CD8-positive, alpha-beta memory T cell (primary cell): ENCODE results near the gene MB. TPM values are rescaled to one million over a fixed set of nuclear protein-coding genes. Genes with fewer than 3 reads are reported as not detected.

Experiments used
- CTCF ChIA-PET: fragments of 350-600 bp; sonication (Branson Sonifier 250); formaldehyde crosslinking; loops from one replicate; lab custom pipeline; 2021; ENCODE audit warnings: antibody characterized with exemption; lab: Charles Lee
- POLR2A ChIA-PET: fragments of 350-600 bp; sonication (Branson Sonifier 250); formaldehyde crosslinking; loops from one replicate; lab custom pipeline; 2021; ENCODE audit warnings: antibody characterized with exemption; lab: Charles Lee
- DNase-seq, 5 donors: peaks; one replicate each; pipeline versions ENCODE4 v3.0.0 to v3.0.0-alpha.2; 2020 to 2022; ENCODE audit warnings: mixed read lengths in 1 of 5
- H3K27ac ChIP-seq: one replicate; pipeline ENCODE4 v1.7.0; 2013; ENCODE audit warnings: low read depth, mild to moderate bottlenecking, low read length, moderate library complexity
- H3K27me3 ChIP-seq: 2 replicates; pipeline ENCODE4 v1.7.0; 2013; ENCODE audit warnings: low read length, mild to moderate bottlenecking; ENCODE audit not compliant: insufficient read depth, poor library complexity, severe bottlenecking
- H3K36me3 ChIP-seq: 2 replicates; pipeline ENCODE4 v1.7.0; 2013; ENCODE audit warnings: mild to moderate bottlenecking, low read length, moderate library complexity; ENCODE audit not compliant: insufficient read depth
- H3K4me1 ChIP-seq: 2 replicates; pipeline ENCODE4 v1.7.0; 2013; ENCODE audit warnings: mild to moderate bottlenecking, low read length, moderate library complexity; ENCODE audit not compliant: insufficient read depth
- H3K4me3 ChIP-seq: 2 replicates; pipeline ENCODE4 v1.7.0; 2013; ENCODE audit warnings: mild to moderate bottlenecking, low read length
- H3K9me3 ChIP-seq: 2 replicates; pipeline ENCODE4 v1.7.0; 2013; ENCODE audit warnings: mild to moderate bottlenecking, low read length
- H3K27ac Mint-ChIP-seq, 8 donors: one replicate each; pipeline ENCODE4 v1.8.0; 2020 to 2021; ENCODE audit warnings: mixed read lengths in 8 of 8, mild to moderate bottlenecking in 6 of 8, inconsistent platforms in 3 of 8, moderate library complexity in 3 of 8
- H3K27me3 Mint-ChIP-seq, 2 donors: one replicate each; pipeline ENCODE4 v1.8.0; 2020 to 2021; ENCODE audit warnings: mixed read lengths in 2 of 2, mild to moderate bottlenecking in 1 of 2, moderate library complexity in 1 of 2
- H3K36me3 Mint-ChIP-seq, 3 donors: one replicate each; pipeline ENCODE4 v1.8.0; 2020 to 2021; ENCODE audit warnings: mixed read lengths in 3 of 3, inconsistent platforms in 1 of 3, mild to moderate bottlenecking in 1 of 3
- H3K4me1 Mint-ChIP-seq, 3 donors: one replicate each; pipeline ENCODE4 v1.8.0; 2020 to 2021; ENCODE audit warnings: mixed read lengths in 3 of 3, inconsistent platforms in 1 of 3, mild to moderate bottlenecking in 1 of 3
- H3K4me3 Mint-ChIP-seq, 7 donors: one replicate each; pipeline ENCODE4 v1.8.0; 2020 to 2021; ENCODE audit warnings: mixed read lengths in 7 of 7, mild to moderate bottlenecking in 6 of 7, moderate library complexity in 4 of 7, inconsistent platforms in 2 of 7
- H3K9me3 Mint-ChIP-seq, 5 donors: one replicate each; pipeline ENCODE4 v1.8.0; 2020 to 2022; ENCODE audit warnings: mixed read lengths in 5 of 5, mild to moderate bottlenecking in 3 of 5, moderate library complexity in 2 of 5, inconsistent platforms in 1 of 5
- polyA plus RNA-seq: library from polyadenylated mRNA; unstranded; fragments of 300-500 nt; fragmentation: Illumina TruSeq; gene quantifications from one replicate; pipeline ENCODE4 v1.2.3, GENCODE V29; 2021
- total RNA-seq, 2 experiments: library from RNA; stranded (reverse); gene quantifications; one replicate each; pipeline ENCODE4 v1.2.3, GENCODE V29; 2021

The MB gene
- total and polyA plus RNA-seq, 3 experiments from 2014 or later: 2.5 to 2.7 TPM; not detected in 1

DNA sequence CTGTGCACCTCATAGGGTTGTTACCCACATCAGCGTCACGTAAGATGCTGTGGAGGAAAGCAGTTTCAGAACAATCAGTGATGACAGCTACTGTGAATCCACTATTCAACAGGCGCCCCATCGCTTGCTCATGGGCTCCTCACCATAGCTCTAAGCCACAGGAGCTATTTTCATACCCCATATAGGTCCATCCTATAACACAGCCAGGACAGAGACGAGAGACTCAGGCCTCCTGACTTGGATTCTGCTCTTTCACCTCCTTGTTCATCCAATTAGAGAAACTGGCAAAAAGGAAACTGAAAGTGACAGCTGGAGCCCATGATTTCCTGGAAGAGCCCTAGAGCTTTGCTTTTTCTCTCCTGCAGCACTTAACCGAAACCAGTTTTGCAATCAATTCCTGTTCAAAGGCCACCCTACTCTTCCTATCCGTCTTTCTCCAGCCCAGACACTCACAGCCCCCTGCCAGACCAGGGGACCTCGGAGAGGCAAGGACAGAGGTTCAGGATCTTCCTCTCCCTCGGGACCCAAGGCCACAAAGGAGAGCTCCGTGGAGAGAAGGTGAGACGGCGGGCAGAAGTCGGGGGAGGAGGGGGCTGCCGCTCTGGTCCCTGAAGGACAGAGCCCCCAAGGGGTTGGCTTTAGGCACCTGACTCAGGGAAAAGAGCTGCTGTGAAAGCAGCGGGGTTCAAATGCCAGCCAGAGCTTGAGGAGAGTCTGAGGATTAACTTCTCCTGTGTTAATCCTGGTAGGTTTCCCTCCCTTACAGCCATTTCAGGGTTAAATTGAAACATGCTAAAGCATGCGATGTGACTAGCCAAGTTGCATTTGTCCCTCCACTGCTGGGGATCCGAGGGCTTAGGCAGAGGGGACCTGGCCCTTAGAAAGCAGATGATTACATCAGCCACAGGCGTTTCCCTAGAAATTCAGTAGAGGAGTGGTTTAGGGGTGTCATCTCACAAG is 31.2 kb upstream of the MB start, which contains the start of gene APOL6:
Gene APOL6, plus strand, starts transcription at position 381 of the 960 bp plus-strand sequence. CDS start 7,980 bp downstream, outside the sequence.
- H3K4me3 ChIP-seq: peak within 1 kb of the TSS; percentile 98
- Mint-ChIP-seq H3K27me3 (no peaks in the 10 kb centered on the region), H3K27ac (peak within 1 kb of the TSS; percentile 93 to 100 (median 100)), H3K36me3 (peaks cover 9 to 33% (median 9%) of the 10 kb centered on the region in 3 donors), H3K4me3 (peak within 1 kb of the TSS; percentile 99 to 100 (median 100)), H3K4me1 (peaks cover 34 to 59% (median 50%) of the 10 kb centered on the region in 3 donors), H3K9me3 (peaks cover 0 to 3% (median 0%) of the 10 kb centered on the region in 5 donors)
- peaks cover 33% of the 10 kb centered on the region for H3K4me1 ChIP-seq
- ChIA-PET CTCF (interaction anchor here (0.9 to 2.1 kb wide), 6 partner anchors 8 to 18 kb away, joined by 3 to 8 read pairs (median 4); no protein-coding TSS in a partner anchor), POLR2A (interaction anchor here (0.6 to 2.6 kb wide), 6 partner anchors 8 to 881 kb away, joined by 3 to 26 read pairs (median 4); partner anchors contain the start of gene EIF3D)
- peak within 1 kb of the TSS; percentile 97 for H3K27ac ChIP-seq
- no peaks in the 10 kb centered on the region for H3K36me3 ChIP-seq
- DNase-seq: peak; percentile 31 to 78 (median 67)
- no peaks in the 10 kb centered on the region for H3K27me3 ChIP-seq
- H3K9me3 ChIP-seq: no peaks in the 10 kb centered on the region

DNA sequence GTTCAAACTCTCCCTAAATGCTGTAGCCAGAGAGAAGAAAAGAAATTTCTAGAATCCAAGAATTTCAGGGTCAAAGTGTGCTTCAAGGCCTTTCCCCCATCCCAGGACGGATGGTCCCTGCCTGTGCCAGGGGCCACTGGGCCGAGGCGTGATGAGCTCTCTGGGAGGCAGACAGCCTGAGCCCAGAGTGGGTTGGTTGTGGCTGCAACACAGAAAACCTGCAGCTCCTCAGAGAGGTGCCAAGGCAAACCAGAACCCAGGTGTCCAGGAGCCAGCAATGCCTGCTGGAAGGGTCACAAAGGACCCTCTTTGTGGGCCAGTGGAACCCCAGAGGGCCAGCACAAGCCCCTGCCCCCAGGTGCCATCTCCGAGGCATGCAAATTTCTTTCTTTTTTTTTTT is 28.5 kb upstream of the MB start:
- CTCF ChIA-PET: no interaction called here
- no peaks in the 10 kb centered on the region for H3K9me3 Mint-ChIP-seq
- H3K4me1 Mint-ChIP-seq: peaks cover 23 to 38% (median 30%) of the 10 kb centered on the region in 3 donors
- Histone ChIP-seq H3K27ac (no peak overlapping the region), H3K9me3 (no peaks in the 10 kb centered on the region), H3K4me3 (no peak overlapping the region), H3K4me1 (peaks cover 26% of the 10 kb centered on the region), H3K27me3 (no peaks in the 10 kb centered on the region), H3K36me3 (no peaks in the 10 kb centered on the region)
- H3K4me3 Mint-ChIP-seq: no peak overlapping the region
- POLR2A ChIA-PET: interaction anchor here (0.7 kb wide), 1 partner anchor 11 kb away, joined by 6 read pairs; no protein-coding TSS in a partner anchor
- H3K27ac Mint-ChIP-seq: peak overlapping the region in 2 of 8 donors; percentile 10 to 100
- DNase-seq: no peak
- peaks cover 0 to 21% (median 5%) of the 10 kb centered on the region in 3 donors for H3K36me3 Mint-ChIP-seq
- no peaks in the 10 kb centered on the region for H3K27me3 Mint-ChIP-seq

DNA sequence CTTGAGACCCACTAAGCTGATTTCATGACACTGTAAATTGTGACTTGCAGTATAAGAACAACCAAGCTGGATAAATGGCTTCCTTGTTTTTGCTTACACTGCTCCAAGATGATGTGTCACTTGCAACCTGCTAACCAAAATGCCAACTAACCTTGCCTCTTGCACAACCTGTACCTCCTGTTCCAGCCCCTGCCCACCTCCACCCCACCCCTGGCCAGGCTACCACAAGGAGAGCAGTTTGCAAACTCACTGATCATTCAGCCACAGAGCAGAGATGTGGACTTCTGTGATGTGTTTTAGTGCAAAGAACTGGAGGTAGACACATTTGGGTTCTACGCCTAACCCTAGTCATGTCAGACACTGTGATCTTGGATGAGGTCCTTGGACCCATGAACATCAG is 26.9 kb upstream of the MB start:
- DNase-seq: no peak
- Mint-ChIP-seq H3K9me3 (no peaks in the 10 kb centered on the region), H3K36me3 (peaks cover 0 to 11% (median 2%) of the 10 kb centered on the region in 3 donors), H3K4me1 (peaks cover 9 to 21% (median 16%) of the 10 kb centered on the region in 3 donors), H3K27ac (peak overlapping the region in 3 of 8 donors; percentile 51 to 77 (median 68)), H3K4me3 (peak overlapping the region in 1 of 7 donors; percentile 32), H3K27me3 (no peaks in the 10 kb centered on the region)
- Histone ChIP-seq H3K36me3 (no peaks in the 10 kb centered on the region), H3K4me1 (peaks cover 14% of the 10 kb centered on the region), H3K9me3 (no peaks in the 10 kb centered on the region), H3K27me3 (no peaks in the 10 kb centered on the region), H3K4me3 (no peak overlapping the region), H3K27ac (no peak overlapping the region)
- CTCF ChIA-PET: no interaction called here
- POLR2A ChIA-PET: no interaction called here

DNA sequence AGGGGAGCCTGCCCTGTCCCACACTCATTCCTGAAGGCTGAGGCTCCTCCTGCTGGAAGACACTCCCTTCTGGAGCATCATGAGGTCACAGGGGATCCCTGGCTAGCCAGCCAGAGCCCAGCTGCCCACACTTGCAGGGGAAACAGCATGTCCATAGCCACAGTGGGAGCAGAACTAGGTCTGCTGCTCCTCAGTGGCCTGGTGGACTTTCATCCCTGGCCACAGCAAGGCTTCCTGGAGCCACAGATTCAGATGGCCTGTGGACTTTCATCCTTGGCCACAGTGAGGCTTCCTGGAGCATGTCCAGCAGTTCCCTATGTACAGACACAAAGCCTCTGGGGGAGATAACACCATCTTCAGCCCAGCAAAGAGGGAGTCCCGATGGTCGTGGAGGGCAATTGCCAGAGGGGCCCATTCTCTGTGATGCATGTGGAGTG is 25.2 kb upstream of the MB start:
- Histone ChIP-seq H3K4me1 (peaks cover 10% of the 10 kb centered on the region), H3K27ac (no peak overlapping the region), H3K36me3 (no peaks in the 10 kb centered on the region), H3K9me3 (no peaks in the 10 kb centered on the region), H3K27me3 (no peaks in the 10 kb centered on the region), H3K4me3 (no peak overlapping the region)
- POLR2A ChIA-PET: no interaction called here
- no peaks in the 10 kb centered on the region for H3K27me3 Mint-ChIP-seq
- DNase-seq: no peak
- H3K36me3 Mint-ChIP-seq: no peaks in the 10 kb centered on the region
- CTCF ChIA-PET: no interaction called here
- H3K9me3 Mint-ChIP-seq: no peaks in the 10 kb centered on the region
- peaks cover 4 to 10% (median 9%) of the 10 kb centered on the region in 3 donors for H3K4me1 Mint-ChIP-seq
- H3K27ac Mint-ChIP-seq: peak overlapping the region in 1 of 8 donors; percentile 44
- H3K4me3 Mint-ChIP-seq: no peak overlapping the region

DNA sequence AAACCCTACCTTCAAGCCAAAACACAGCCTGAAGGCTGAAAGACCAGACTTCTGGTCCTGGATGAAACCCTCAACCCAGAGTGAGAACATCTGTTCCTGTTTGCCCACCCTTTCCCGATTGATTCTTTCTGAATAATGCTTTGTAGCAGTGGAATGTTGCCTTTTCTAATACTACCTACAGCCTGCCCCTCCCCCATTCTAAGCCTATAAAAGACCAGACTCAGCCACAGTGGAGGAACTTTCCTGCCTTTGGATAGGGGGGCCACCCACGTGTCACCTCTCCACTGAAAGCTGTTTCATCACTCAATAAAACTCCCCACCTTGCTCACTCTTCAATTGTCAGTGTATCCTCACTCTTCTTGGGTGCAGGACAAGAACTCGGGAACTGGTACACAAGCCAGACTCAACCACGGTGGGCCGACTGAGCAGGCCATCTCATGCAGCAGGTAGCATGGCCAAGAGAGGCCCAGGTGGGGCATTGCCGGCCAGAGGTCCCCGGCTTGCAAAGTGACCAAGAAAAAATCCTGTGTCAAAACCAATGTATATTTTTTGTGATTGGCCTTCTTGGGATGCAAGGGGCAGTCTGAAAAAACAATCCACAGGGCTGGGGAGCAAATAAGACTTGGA is 24.5 kb upstream of the MB start:
- Histone ChIP-seq H3K9me3 (no peaks in the 10 kb centered on the region), H3K4me1 (peaks cover 3% of the 10 kb centered on the region), H3K27me3 (no peaks in the 10 kb centered on the region), H3K36me3 (no peaks in the 10 kb centered on the region), H3K27ac (no peak overlapping the region), H3K4me3 (no peak overlapping the region)
- no peak for DNase-seq
- H3K36me3 Mint-ChIP-seq: no peaks in the 10 kb centered on the region
- H3K27ac Mint-ChIP-seq: no peak overlapping the region
- POLR2A ChIA-PET: no interaction called here
- CTCF ChIA-PET: no interaction called here
- H3K9me3 Mint-ChIP-seq: no peaks in the 10 kb centered on the region
- H3K4me1 Mint-ChIP-seq: peaks cover 0 to 3% (median 2%) of the 10 kb centered on the region in 3 donors
- H3K27me3 Mint-ChIP-seq: no peaks in the 10 kb centered on the region
- H3K4me3 Mint-ChIP-seq: no peak overlapping the region

DNA sequence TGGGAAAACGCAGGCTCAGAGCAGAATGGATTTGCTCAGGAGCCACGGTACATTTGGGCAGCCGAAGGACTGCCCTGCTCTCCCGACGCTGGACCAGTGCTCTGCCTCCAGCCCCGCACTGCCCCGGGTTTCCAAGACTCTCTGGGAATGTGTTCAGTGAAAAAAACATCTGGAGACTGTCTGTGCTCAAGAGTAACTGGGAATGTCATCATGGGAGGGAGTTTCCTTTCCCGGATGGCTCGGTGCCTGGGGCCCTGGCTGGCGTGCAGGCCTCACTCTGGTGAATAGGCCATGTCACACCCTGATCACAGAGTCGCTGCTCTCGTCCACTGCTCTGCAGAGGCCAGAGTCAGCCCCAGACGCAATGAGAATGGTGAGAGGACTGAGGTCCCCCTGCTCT is 21.3 kb upstream of the MB start:
- no peak for DNase-seq
- Histone ChIP-seq H3K27me3 (no peaks in the 10 kb centered on the region), H3K4me3 (no peak overlapping the region), H3K36me3 (no peaks in the 10 kb centered on the region), H3K4me1 (no peaks in the 10 kb centered on the region), H3K9me3 (no peaks in the 10 kb centered on the region), H3K27ac (no peak overlapping the region)
- no peaks in the 10 kb centered on the region for H3K9me3 Mint-ChIP-seq
- peaks cover 5 to 10% (median 9%) of the 10 kb centered on the region in 3 donors for H3K4me1 Mint-ChIP-seq
- no peak overlapping the region for H3K27ac Mint-ChIP-seq
- no peaks in the 10 kb centered on the region for H3K36me3 Mint-ChIP-seq
- no peak overlapping the region for H3K4me3 Mint-ChIP-seq
- POLR2A ChIA-PET: no interaction called here
- no peaks in the 10 kb centered on the region for H3K27me3 Mint-ChIP-seq
- CTCF ChIA-PET: no interaction called here

DNA sequence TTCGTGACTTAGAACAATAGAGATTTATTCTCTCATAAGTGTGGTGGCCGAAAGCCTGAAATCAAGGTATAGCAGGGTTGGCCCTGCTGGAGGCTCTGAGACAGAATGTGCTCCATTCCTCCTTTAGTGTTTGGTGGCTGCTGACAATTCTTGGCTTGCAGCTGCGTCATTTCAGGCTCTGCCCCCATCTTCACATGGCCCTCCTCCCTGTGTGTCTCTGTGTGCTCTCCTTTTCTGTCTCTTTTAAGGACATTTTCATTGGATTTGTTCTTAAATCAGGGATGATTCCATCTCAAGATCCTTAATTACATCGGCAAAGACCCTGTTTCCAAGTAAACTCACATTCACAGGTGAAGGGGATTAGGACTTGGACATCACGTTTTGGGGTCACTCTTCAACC is 20.9 kb upstream of the MB start:
- Mint-ChIP-seq H3K27ac (no peak overlapping the region), H3K36me3 (no peaks in the 10 kb centered on the region), H3K9me3 (no peaks in the 10 kb centered on the region), H3K4me1 (peaks cover 5 to 13% (median 11%) of the 10 kb centered on the region in 3 donors), H3K4me3 (no peak overlapping the region), H3K27me3 (no peaks in the 10 kb centered on the region)
- H3K4me1 ChIP-seq: no peaks in the 10 kb centered on the region
- no peaks in the 10 kb centered on the region for H3K36me3 ChIP-seq
- DNase-seq: no peak
- no peaks in the 10 kb centered on the region for H3K27me3 ChIP-seq
- H3K4me3 ChIP-seq: no peak overlapping the region
- no peaks in the 10 kb centered on the region for H3K9me3 ChIP-seq
- ChIA-PET CTCF (interaction anchor here (1.5 kb wide), 1 partner anchor 428 kb away, joined by 4 read pairs; no protein-coding TSS in a partner anchor), POLR2A (no interaction called here)
- no peak overlapping the region for H3K27ac ChIP-seq
